Breast epithelium (tissue), 4 donors: ENCODE measurements around the gene FGF5. TPM values are rescaled to one million over a fixed set of nuclear protein-coding genes. Genes with fewer than 3 reads are reported as not detected.

Source experiments
- DNase-seq, 2 donors: peaks; one replicate each; pipeline ENCODE4 v3.0.0-alpha.2; 2019; ENCODE audit warnings: low spot score in 2 of 2
- H3K27ac ChIP-seq, 2 donors: fragments of 200-600 bp; sonication (generic) in 1 of 2; one replicate each; pipeline ENCODE4 v1.5.1; 2016 to 2019; ENCODE audit warnings: mild to moderate bottlenecking in 1 of 2
- H3K27me3 ChIP-seq, 2 donors: fragments of 200-600 bp; sonication (generic) in 1 of 2; one replicate each; pipeline versions ENCODE4 v1.5.1 to v1.6.0; 2017 to 2019; ENCODE audit warnings: control low read depth in 1 of 2, mild to moderate bottlenecking in 1 of 2
- H3K36me3 ChIP-seq: fragments of 200-600 bp; one replicate; pipeline ENCODE4 v1.5.1; 2019
- H3K4me1 ChIP-seq, 2 donors: fragments of 200-600 bp; sonication (generic); one replicate each; pipeline ENCODE4 v1.5.1; 2016 to 2019; ENCODE audit warnings: control low read depth in 1 of 2
- H3K4me3 ChIP-seq, 3 donors: fragments of 200-600 bp; sonication (generic); 1 replicate in 2 of 3; 2 replicates in 1 of 3; pipeline ENCODE4 v1.5.1; 2016 to 2019; ENCODE audit warnings: mild to moderate bottlenecking in 3 of 3, moderate library complexity in 2 of 3
- H3K9me3 ChIP-seq, 2 donors: fragments of 200-600 bp; sonication (generic) in 1 of 2; one replicate each; pipeline ENCODE4 v1.5.1; 2016 to 2019; ENCODE audit warnings: control low read depth in 1 of 2
- CTCF ChIP-seq, 3 donors: fragments of 450-650 bp; IDR thresholded peaks; one replicate each; pipeline ENCODE4 v1.5.1; 2016 to 2017; ENCODE audit warnings: antibody characterized with exemption in 3 of 3, mild to moderate bottlenecking in 3 of 3, moderate library complexity in 3 of 3
- POLR2A ChIP-seq: fragments of 450-650 bp; IDR thresholded peaks from one replicate; pipeline ENCODE4 v1.6.1; 2016; ENCODE audit warnings: antibody characterized with exemption, mild to moderate bottlenecking, moderate library complexity
- POLR2AphosphoS5 ChIP-seq, 3 donors: sonication (generic); formaldehyde crosslinking; IDR thresholded peaks; one replicate each; pipeline ENCODE4 v1.6.1; 2017; ENCODE audit warnings: antibody characterized with exemption in 3 of 3
- intact Hi-C: fragments of 100-400 bp; cut with DNase I; formaldehyde crosslinking; loops from one replicate; pipeline ENCODE4 v1.15.1; 2023; ENCODE audit warnings: low total_unique reads
- total RNA-seq, 3 donors: library from RNA; depleted of rRNA; stranded (reverse); fragments of >200 nt; gene quantifications; one replicate each; pipeline ENCODE4 v1.1.0, GENCODE V29; 2016

The FGF5 gene
- total RNA-seq, 3 donors from 2014 or later: not detected

GRCh38 chr4:80226094-80226493 lies 40.4 kb upstream of the FGF5 start:
- no peak overlapping the region for H3K27ac ChIP-seq
- TF ChIP-seq CTCF (IDR thresholded peaks at IDR 0.05) (no peak), POLR2A (no peak), POLR2AphosphoS5 (IDR thresholded peaks at IDR 0.05) (no peak)
- no peak overlapping the region for H3K4me3 ChIP-seq
- no peaks in the 10 kb centered on the region for H3K4me1 ChIP-seq
- no peaks in the 10 kb centered on the region for H3K36me3 ChIP-seq
- H3K27me3 ChIP-seq: peaks cover 0 to 6% of the 10 kb centered on the region in 2 donors
- no peak for DNase-seq
- H3K9me3 ChIP-seq: no peaks in the 10 kb centered on the region
- intact Hi-C loops: loop anchor here (10.0 kb wide), 1 partner anchor 109 kb away; the partner anchor contains the start of gene CFAP299

GRCh38 chr4:80228460-80228859 lies 38.0 kb upstream of the FGF5 start:
- Histone ChIP-seq H3K27me3 (peaks cover 0 to 7% of the 10 kb centered on the region in 2 donors), H3K9me3 (no peaks in the 10 kb centered on the region), H3K4me1 (no peaks in the 10 kb centered on the region), H3K4me3 (no peak overlapping the region), H3K36me3 (no peaks in the 10 kb centered on the region), H3K27ac (no peak overlapping the region)
- TF ChIP-seq POLR2AphosphoS5 (IDR thresholded peaks at IDR 0.05): no peak
- TF ChIP-seq CTCF (IDR thresholded peaks at IDR 0.05): no peak
- no peak for TF ChIP-seq POLR2A
- intact Hi-C loops: loop anchor here (10.0 kb wide), 1 partner anchor 106 kb away; the partner anchor contains the start of gene CFAP299
- no peak for DNase-seq

- Histone ChIP-seq H3K4me3 (no peak overlapping the region), H3K9me3 (no peaks in the 10 kb centered on the region), H3K36me3 (no peaks in the 10 kb centered on the region), H3K27ac (no peak overlapping the region), H3K4me1 (no peaks in the 10 kb centered on the region), H3K27me3 (peaks cover 0 to 7% of the 10 kb centered on the region in 2 donors)
- intact Hi-C loops: loop anchor here (10.0 kb wide), 1 partner anchor 106 kb away; the partner anchor contains the start of gene CFAP299
- no peak for TF ChIP-seq POLR2AphosphoS5 (IDR thresholded peaks at IDR 0.05)
- TF ChIP-seq CTCF (IDR thresholded peaks at IDR 0.05): no peak
- TF ChIP-seq POLR2A: no peak
- no peak for DNase-seq
These were observed 37.3 kb upstream of the FGF5 start for GRCh38 chr4:80229128-80229527.

- H3K4me1 ChIP-seq: no peaks in the 10 kb centered on the region
- intact Hi-C loops: loop anchor here (10.0 kb wide), 1 partner anchor 105 kb away; the partner anchor contains the start of gene CFAP299
These were observed 36.9 kb upstream of the FGF5 start for GRCh38 chr4:80229590-80229989.

More at GRCh38 chr4:80229590-80229989, 36.9 kb upstream of the FGF5 start:
- Histone ChIP-seq H3K9me3 (no peaks in the 10 kb centered on the region), H3K27ac (no peak overlapping the region), H3K4me3 (no peak overlapping the region), H3K36me3 (no peaks in the 10 kb centered on the region), H3K27me3 (peaks cover 0 to 7% of the 10 kb centered on the region in 2 donors)
- no peak for DNase-seq
- TF ChIP-seq POLR2A: no peak
- TF ChIP-seq POLR2AphosphoS5 (IDR thresholded peaks at IDR 0.05): no peak
- no peak for TF ChIP-seq CTCF (IDR thresholded peaks at IDR 0.05)
